Fibroblast of upper back skin (primary cell): ENCODE measurements around the gene RFFL.
"Not testable (repeated sequence)": the region's sequence is repeated elsewhere in the genome, so short reads cannot be mapped to it uniquely, and the experiment has no call there.

ENCODE experiments used
- DNase-seq: peaks from one replicate; pipeline ENCODE4 v3.0.0-alpha.2; 2013

RFFL gene

DNA sequence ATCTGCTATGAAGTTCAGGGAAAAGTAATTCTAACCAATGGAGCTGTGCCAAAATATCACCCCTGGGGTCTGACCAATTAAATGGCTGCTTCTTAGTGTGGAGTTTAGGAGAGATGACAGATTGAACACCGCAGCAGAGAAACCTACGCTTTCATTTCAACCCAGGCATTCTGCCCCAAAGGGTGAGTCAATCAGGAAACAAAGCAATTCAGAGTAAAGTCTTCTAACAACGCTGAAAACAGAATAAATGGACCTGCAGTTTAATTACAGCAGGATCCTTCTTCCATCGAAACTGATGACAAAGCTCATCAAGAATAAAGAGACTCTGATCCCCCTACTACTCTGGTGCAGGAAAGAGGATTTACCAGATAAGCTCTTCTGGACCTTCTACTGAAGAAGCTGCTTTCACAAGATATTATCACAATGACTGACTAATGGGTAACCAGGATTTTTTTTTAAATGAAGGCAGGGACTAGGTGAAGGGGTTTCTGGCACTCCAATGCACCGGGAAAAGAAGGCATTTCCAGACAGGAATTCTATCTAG is 16.7 kb downstream of the RFFL start:
- DNase-seq = peak; percentile 74

DNA sequence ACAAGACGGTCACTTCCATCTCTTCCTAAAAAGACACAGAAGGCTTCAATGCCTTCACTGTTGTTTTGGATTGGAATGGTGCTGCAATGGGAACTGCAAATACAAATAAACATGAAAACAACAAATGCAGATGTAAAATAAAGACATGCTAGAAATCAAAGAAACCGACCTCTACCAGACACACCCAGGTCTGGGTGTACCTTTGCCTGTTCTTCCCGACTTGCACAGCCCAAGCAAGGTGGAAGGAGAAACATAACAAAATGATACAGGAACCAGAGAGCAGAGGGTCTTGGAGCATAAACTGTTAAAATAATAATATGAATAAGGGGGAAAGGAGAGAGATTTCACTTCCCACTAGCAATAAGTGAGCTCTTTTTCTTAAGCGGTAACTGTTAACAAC is 17.3 kb downstream of the RFFL start:
- DNase-seq = no peak

DNA sequence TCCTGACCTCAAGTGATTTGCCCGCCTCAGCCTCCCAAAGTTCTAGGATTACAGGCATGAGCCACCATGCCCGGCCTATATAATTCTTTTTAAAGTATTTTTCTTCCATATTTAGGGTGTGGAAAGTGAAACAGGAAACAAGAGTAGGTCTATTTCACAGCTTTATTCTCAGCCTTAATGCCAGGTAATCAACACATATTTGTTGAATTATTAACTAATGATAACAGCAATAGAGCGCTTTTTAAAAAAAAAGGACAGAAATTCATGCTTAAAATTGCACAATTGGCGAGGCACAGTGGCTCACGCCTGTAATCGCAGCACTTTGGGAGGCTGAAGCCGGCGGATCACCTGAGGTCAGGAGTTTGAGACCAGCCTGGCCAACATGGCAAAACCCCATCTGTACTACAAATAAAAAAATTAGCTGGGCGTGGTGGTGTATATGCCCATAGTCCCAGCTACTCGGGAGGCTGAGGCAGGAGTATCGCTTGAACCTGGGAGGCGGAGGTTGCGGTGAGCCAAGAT is 18.0 kb downstream of the RFFL start:
- not testable (repeated sequence) for DNase-seq

DNA sequence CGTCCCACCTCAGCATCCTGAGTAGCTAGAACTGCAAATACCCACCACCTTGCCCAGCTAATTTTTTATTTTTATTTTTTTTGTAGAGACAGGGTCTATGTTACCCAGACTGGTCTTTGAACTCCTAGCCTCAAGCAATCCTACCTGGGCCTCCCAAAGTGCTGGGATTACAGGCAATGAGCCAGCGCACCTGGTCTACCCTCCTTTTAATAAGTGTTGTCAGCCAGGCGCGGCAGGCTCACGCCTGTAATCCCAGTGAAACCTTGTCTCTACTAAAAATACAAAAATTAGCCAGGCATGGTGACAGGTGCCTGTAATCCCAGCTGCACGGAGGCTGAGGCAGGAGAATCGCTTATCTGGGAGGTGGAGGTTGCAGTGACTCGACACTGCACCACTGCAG is 19.3 kb downstream of the RFFL start:
- DNase-seq = no peak

DNA sequence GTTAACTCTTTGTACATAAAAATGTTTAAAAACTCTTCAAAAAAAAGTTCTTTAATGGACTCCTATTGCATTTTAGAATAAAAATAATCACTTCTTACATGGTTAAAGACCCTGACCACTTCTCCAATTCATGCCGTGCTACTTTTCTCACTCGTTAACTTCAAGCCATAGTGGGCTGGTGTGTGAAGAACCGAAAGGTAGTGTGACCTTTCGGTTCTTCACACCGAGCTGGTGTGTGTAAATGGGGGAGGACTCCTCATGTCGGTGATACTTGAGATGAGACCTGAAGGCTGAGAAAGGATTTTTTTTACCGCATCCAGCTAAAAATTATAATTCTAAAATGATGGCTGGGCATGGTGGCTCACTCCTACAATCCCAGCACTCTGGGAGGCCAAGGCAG is 22.1 kb downstream of the RFFL start:
- DNase-seq = no peak

DNA sequence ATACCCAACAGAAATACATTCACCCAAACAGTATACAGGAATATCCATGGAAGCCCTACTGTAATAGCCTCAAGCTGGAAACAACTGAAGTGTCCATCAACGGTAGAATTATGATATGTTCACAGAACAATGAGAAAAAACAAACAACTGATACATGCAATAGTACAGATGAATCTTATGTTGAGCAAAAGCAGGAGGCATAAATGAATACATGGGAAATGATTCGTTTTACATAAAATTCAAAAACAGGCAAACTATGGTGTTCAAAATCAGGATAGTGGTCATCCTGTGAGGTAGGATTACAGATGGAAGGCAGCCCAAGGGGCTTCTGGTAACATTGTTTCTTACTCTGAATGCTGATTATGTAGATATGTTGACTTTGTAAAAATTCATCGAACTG is 25.1 kb downstream of the RFFL start:
- DNase-seq = no peak

DNA sequence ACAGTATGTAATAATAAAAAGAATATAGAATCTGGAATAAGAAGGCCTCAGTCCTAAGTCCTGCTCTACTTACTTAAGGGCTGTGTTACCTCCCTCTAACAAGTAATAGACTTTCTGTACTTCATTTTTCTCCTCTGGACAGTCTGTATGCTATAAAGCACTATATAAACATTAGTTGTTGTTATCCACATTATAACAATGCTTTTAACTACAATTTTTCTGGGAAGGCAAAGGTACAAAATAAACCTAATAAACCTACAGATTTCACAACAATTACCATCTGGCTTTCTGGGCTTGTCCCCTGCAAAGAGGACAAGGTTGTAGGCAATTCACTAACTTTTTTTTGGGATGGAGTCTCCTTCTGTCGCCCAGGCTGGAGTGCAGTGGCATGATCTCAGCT is 32.7 kb downstream of the RFFL start:
- DNase-seq = no peak

DNA sequence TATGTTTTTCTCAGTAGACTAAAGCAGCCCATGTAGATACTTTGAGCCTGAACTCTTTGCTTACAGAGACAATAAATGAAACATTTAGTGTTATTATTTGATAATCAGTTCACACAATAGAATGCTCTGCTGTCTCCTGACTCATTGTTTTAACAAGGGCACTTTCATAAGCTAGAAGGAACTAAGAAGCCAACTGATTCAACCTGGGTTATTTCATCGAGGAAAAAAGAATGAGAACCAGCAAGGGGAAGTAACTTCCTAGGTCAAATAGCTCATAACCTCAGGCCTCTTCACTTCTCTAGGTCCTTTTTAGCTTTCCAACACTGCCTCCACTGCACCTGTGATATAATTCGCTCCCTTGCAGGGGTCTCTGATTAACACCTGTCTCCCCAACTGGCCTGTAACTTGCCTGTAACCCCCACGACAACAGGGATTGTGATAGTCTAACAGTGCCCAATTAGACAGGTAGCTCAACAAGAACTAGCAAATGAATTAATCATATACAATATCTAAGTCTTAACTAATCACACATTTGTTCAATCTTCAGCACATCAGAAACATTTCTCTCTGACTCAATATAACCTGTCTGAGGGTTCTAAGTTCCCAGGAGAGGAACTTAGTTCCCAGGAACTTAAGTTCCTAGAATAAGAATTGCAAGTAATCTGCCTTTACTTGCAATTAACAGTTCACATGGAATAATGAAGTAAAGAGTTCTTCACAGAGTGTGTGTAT is 34.8 kb downstream of the RFFL start:
- DNase-seq = no peak

DNA sequence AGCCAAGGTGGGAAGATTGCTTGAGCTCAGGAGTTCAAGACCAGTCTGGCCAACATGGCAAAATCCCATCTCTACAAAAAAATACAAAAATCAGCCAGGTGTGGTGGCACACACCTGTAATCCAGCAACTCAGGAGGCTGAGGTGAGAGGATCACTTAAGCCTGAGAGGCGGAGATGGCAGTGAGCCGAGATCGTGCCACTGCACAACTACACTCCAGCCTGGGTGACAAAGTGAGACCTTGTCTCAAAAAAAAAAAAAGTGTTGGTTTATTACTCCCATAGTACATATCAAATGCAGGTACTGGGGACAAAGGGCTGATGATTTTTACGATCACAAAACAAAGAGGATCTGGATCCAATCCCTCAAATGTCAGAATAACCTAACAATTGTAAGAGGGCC is 35.4 kb downstream of the RFFL start:
- not testable (repeated sequence) for DNase-seq

DNA sequence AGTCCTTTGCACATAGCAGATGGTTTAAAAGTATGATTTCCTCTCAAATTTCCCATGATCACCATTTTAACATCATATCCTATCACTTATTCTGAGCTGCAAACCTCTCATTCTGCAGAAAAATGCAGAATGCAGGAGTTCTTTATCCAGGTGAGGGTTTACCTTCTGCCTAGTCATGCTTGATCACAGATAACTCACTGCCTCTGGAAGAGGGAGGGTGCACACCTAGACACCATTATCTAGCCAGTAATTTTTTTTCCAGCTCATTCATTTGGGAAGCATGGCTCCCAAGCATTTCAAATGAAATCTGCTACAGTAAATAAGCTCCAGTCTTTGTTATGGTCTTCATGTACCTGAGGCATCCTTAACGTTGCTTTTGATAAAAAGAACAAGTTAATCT is 38.0 kb downstream of the RFFL start:
- no peak for DNase-seq

DNA sequence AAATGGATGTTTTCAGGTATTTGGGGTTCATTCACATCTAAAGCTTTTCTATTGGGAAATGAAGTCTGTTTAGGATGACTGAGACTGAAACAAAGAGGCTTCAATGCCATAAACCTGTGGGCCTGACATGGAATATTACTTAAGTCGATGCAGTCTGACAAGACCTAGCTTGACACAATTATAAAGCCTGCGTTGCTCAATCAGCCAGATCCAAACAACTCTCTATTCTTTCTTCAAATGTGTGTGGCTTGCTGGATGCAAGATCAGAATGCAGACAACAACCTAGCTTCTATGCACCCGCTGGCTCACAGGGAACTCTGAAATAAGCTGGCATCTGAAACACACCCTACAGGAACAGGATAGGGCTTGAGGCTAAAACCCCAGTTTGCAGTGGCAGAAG is 40.0 kb downstream of the RFFL start:
- DNase-seq = no peak

DNA sequence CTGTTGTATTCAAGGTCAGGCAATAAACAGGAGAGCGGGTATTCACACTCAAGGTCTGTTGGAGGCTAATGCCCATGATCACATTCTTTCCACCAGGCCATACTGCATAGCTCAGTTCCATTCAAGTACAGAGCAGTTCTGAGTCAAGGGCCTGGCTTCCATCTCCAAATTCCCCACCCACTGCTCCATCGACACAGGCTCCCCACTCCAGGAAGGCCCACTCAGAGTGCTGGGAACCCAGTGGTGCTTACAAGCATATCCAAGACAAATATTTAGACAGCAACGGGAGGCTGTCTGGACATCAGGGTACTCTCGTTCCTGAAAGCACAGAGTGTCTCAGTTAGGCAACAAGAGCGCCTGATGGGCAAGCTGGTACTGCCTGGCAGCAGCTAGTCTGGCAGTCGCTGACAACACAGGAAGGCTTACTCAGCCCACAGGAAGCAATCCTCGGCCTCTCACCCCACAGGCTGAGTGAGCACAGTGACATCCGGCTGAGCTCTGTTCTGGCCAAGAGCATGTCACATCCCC is 40.9 kb downstream of the RFFL start:
- DNase-seq = peak; percentile 51

DNA sequence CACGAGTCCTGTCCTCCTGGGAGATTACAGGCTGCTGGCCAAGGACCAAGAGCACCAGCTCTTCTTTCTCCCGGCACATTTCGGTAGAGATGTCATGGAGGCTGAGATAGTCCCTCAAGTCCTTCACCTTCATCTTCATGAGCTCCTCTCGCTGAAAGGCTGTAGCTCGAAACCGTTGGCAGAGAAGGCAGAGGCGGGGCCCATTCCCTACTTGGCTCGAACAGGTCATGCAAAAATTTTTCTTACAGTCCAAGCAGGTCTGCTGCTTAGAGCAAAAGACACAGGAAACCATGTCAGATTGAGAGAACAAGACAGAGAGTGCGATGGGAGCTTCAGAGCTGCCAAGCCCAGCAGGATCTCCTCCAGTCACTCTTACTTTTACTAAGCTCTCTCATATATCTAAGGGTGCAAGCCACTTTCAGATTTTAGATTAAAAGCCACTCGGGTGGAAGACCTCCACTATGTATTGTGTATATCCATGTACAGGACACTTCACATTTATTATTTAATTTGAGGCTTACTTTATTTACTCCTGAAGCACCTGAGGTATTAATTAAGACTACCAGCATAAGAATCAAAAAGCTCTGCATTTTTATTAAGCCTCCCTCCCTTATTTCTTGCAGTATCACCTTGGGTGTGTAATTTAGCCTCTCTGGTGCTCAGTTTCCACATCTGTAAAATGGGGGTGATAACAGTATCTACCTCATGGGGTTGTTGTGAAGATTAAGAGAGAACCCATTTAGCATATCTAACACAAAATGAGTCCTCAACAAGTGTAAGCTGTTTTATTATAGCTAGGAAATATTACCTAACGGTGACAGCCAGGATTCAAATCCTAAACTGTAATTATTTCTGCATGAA is 41.8 kb downstream of the RFFL start:
- DNase-seq = no peak

DNA sequence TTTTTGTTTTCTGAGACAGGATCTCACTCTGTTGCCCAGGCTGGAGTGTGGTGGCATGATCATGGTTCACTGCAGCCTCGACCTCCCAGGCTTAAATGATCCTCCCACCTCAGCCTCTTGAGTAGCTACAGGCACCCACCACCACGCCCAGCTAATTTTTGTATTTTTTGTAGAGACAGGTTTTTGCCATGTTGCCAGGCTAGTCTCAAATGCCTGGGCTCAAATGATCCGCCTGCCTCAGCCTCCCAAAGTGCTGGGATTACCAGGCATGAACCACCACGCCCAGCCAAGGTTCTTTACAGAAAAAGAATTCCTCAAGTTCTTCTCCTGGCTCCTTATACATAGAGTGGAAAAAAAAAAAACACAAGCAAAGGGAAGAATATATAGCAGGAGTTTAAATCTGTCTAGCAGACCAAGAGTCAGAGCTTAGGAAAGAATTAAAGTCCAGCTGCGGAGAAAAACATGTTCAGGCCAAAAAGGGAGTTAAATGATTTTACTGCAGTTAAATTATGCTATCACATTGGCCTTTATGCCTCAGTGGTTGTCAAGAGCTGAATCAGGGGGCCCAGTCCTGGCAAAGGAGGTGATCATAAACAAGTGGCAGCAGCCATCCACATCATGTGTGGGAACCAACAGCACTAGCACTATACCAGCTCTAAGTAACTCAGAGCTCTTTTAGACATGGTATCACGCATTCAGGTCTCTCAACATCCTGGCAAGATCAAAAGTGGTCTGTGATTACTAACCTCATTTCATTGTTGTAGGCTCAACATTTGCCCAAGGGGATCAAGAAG is 43.9 kb downstream of the RFFL start:
- no peak for DNase-seq

DNA sequence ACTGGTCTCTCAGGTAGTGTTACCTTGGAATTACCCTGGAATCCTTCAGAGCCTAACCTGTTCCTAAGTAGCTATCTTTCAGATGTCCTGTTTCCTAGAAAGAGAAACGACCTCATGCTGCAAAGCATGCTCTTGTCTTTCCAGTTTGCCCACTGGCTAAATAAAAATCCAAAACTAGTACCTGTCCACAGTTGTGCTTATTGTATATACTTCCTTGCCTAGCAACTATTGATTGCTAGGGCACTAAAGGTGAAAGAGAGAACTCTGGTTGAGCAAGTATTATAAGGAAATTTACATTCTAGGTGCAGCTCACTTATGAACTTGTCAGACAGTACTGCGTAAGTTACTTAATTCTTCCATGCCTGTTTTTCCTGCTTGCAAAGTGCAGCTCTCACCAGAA is 44.7 kb downstream of the RFFL start:
- DNase-seq = no peak

DNA sequence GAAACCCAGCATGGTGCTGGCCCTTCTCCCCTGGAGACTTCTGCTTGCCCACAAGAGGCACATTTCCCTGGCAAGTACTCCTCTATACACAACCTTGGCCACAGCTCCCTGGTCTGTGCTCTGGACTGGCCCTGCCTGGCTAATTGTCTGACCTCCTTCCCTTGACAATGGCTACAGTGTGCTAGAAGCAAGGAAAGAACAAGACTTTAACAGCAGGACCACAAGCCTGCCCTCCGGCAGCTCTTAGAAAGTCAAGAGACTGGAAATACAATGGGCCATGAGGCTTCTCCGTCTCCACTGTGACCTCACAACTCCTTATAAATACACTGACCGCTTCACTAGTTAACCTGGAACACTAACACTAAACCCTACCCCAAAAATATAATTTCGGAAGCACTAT is 46.5 kb downstream of the RFFL start:
- no peak for DNase-seq

DNA sequence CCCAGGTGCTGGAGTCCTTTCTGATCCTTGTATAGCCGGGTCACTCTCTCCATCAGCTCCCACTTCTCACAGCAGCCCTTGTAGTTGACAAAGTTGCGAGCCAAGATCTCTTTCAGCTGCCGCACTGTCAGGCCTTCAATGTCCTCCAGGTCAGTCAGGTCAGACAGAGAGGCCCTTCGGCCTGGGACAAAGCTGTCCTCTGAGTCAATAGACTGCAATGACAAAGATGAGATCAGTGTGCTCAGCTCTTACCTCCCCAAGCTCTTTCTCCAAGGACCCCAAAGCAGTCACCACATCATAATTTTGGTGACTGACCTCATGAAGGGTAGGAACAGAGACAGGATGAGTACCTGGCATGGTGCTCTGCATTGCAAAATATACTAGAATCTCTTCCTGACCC is 47.1 kb downstream of the RFFL start:
- DNase-seq = no peak

DNA sequence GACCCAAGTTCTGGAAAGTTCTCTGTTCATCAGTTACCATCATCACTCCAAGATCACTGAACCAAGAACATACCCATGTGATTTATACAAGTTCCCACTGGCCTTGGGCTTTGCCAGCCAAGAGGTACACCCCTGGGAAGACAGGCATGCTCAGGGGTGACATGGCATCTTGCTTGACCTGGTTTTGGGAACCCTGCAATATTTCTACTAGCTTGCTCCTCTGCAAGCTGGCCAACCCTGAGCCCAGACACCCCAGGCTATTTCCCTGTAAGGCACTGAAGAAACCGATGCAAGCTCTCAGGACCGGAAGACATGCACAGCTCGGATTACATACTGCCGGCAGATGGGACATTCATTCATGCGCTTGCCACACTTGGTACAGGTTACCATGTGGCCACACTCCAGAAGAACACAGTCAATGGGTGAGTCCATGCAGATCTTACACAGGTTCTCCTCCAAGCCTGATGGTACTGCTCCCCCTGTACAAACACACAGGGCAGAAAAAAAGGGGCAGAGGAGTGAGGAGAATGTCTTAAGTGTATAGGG is 51.8 kb downstream of the RFFL start:
- no peak for DNase-seq

DNA sequence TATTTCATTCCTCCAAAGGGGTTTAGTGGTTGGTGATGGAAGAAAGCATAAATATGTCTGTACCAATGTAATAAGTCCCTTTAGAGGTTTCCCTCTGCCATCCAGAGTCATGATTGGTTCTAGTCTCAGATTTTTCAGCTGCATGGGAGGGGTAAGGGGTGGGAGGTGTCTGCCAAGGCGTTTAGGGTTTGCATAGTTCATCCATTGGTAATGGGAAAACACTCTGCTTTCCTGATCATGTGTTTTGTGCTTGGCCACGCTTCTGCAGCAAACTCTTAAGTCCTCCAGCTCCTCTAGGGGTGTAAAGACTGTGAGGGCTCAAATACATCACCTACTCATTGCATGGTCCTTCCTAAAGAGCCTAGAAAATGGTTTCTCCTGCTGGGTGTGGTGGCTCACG is 53.4 kb downstream of the RFFL start:
- DNase-seq = no peak

DNA sequence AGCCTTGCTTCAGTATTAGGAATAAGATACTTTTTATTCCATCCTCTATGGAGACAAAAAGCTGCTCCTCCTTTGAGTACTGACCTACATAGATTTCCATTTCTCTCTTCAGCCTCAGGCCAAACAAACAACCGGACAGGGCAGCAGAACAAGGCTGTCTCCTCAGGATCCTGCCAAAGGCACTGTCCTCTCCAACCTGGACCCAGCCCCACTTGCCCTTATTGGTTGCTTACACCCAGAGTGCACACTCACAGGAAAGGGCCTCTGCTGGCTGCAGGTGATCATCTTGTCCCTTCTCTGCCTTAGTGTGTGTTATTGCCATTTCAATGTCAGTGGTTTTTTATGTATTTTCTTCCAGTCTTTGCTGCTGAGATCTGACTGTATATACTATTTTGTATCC is 56.5 kb downstream of the RFFL start:
- no peak for DNase-seq

DNA sequence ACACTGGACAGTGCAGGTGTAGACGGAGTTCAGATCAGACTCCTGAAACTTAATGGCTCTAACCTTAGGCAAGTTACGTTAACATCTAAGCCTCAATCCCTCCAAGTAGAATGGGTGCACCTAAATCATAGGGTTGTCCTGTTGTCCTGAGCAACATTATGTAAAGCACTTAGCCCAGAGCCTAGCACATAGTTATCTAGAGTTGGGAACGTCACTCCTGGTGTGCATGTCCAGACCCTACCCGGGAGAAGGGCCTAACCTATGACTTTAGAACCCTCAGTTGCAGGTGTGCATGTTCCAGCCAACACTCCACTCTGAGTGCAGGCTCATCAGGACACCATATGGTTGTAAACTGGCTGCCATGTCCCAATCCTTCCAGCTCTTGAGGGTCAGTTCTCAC is 57.2 kb downstream of the RFFL start:
- no peak for DNase-seq

DNA sequence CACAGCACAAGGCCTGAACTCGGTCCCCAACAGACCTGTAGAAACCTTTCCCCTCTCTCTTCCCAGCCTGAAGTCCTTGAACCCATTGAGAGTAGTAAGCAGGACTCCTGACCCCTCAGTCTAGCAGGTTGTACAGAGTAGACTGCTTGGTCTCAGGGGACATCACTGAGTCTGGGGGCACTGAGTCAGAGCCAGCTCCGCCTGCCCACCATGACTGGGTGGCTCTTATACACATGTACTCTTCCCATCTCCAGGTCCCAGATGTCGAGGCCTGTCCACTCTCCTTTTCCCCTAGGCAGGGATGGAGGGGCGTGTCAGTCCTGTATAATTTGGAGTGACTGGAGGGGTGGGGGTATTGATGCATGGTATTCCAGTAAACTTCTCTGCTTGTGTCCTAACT is 59.7 kb downstream of the RFFL start:
- DNase-seq = no peak
